Astrocyte (in vitro differentiated cells and primary cell): ENCODE measurements around the gene SOX9. TPM values are rescaled to one million over a fixed set of nuclear protein-coding genes. Genes with fewer than 3 reads are reported as not detected.

Source experiments
- DNase-seq: peaks from one replicate; pipeline ENCODE4 v3.0.0-alpha.2; 2010; ENCODE audit warnings: low read depth
- FAIRE-seq: peaks from 2 replicates; lab custom pipeline; 2011; peaks lifted over from hg19 to GRCh38; lab: Jason Lieb, UNC
- H2AFZ ChIP-seq: 2 replicates; pipeline ENCODE4 v1.6.0; 2012; ENCODE audit warnings: low read depth, low read length, inconsistent platforms
- H3K27ac ChIP-seq: 2 replicates; pipeline ENCODE4 v1.5.1; 2011; ENCODE audit warnings: low read depth, low read length, inconsistent platforms
- H3K27me3 ChIP-seq: 2 replicates; pipeline ENCODE4 v1.6.0; 2011; ENCODE audit warnings: low read length, inconsistent platforms; ENCODE audit not compliant: insufficient read depth
- H3K36me3 ChIP-seq: 2 replicates; pipeline ENCODE4 v1.5.1; 2011; ENCODE audit warnings: low read length, inconsistent platforms; ENCODE audit not compliant: insufficient read depth
- H3K4me1 ChIP-seq: 2 replicates; pipeline ENCODE4 v1.5.1; 2011; ENCODE audit warnings: low read length, inconsistent platforms; ENCODE audit not compliant: insufficient read depth
- H3K4me2 ChIP-seq: 2 replicates; pipeline ENCODE4 v1.6.0; 2012; ENCODE audit warnings: low read length, inconsistent platforms
- H3K4me3 ChIP-seq: 2 replicates; pipeline ENCODE4 v1.5.1; 2011; ENCODE audit warnings: low read depth, mild to moderate bottlenecking, low read length, inconsistent platforms; ENCODE audit not compliant: insufficient read depth
- H3K79me2 ChIP-seq: 2 replicates; pipeline ENCODE4 v1.6.0; 2012; ENCODE audit warnings: mild to moderate bottlenecking, low read length, inconsistent platforms; ENCODE audit not compliant: insufficient read depth
- H3K9ac ChIP-seq: 2 replicates; pipeline ENCODE4 v1.6.0; 2012; ENCODE audit warnings: mild to moderate bottlenecking, low read length, inconsistent platforms
- H3K9me3 ChIP-seq: 2 replicates; pipeline ENCODE4 v1.5.1; 2012; ENCODE audit warnings: low read depth, mild to moderate bottlenecking, low read length, inconsistent platforms; ENCODE audit not compliant: insufficient read depth
- H4K20me1 ChIP-seq: 2 replicates; pipeline ENCODE4 v1.6.0; 2012; ENCODE audit warnings: low read length, inconsistent platforms; ENCODE audit not compliant: insufficient read depth
- H3K27ac Mint-ChIP-seq: one replicate; pipeline ENCODE4 v1.8.0; 2021; ENCODE audit warnings: mild to moderate bottlenecking, mixed read lengths; ENCODE audit not compliant: unreplicated experiment
- H3K27me3 Mint-ChIP-seq: one replicate; pipeline ENCODE4 v1.8.0; 2021; ENCODE audit warnings: low read depth, mixed read lengths; ENCODE audit not compliant: unreplicated experiment
- H3K36me3 Mint-ChIP-seq: one replicate; pipeline ENCODE4 v1.8.0; 2021; ENCODE audit warnings: low read depth, mixed read lengths; ENCODE audit not compliant: unreplicated experiment
- H3K4me1 Mint-ChIP-seq: one replicate; pipeline ENCODE4 v1.8.0; 2021; ENCODE audit warnings: low read depth, mixed read lengths; ENCODE audit not compliant: unreplicated experiment
- H3K4me3 Mint-ChIP-seq: one replicate; pipeline ENCODE4 v1.8.0; 2021; ENCODE audit warnings: mild to moderate bottlenecking, moderate library complexity, mixed read lengths; ENCODE audit not compliant: unreplicated experiment
- H3K9me3 Mint-ChIP-seq: one replicate; pipeline ENCODE4 v1.8.0; 2021; ENCODE audit warnings: mild to moderate bottlenecking, mixed read lengths; ENCODE audit not compliant: unreplicated experiment
- EZH2 ChIP-seq: IDR thresholded peaks from 2 replicates; pipeline ENCODE4 v1.6.1; 2012; ENCODE audit warnings: mild to moderate bottlenecking, low read length, inconsistent platforms; ENCODE audit not compliant: insufficient read depth
- total RNA-seq: library from RNA; stranded (reverse); gene quantifications from 2 replicates; pipeline ENCODE4 v1.2.1, GENCODE V29; 2021
- TF ChIP-seq, protein P1 (sequence below): IDR thresholded peaks from 2 replicates; pipeline ENCODE4 v1.5.1; 2011; ENCODE audit warnings: low read depth, mild to moderate bottlenecking, inconsistent platforms, low read length, moderate library complexity; ENCODE audit not compliant: insufficient read depth

The SOX9 gene
- total RNA-seq, 1 donor from 2014 or later = 37.7 TPM

DNA sequence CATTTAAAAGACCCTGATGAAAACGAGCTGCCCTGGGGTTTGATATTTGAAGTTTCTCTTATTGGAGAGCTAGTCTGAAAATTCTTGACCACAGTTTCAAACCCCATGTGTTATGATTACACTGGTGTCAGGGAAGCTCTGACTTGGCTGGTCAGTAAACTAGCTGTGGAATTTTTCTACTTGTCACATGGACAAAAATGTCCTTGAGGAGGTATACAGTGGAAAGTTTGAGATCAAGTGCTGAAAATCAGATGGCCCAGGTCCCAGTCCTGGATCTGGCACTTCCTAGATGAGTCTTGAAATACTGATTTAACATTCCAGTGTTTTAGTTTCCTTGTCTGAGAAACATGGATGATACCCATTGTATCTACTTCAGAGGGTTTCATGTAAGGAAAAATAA lies 30.7 kb upstream of the SOX9 start:
- Histone ChIP-seq H3K4me1 (no peaks in the 10 kb centered on the region), H3K27me3 (peaks cover 2% of the 10 kb centered on the region), H4K20me1 (no peaks in the 10 kb centered on the region), H3K79me2 (no peaks in the 10 kb centered on the region), H3K27ac (no peak overlapping the region), H3K4me3 (no peak overlapping the region), H3K4me2 (no peak overlapping the region), H2AFZ (no peak overlapping the region), H3K36me3 (no peaks in the 10 kb centered on the region), H3K9me3 (no peaks in the 10 kb centered on the region), H3K9ac (no peak overlapping the region)
- TF ChIP-seq, protein P1, sequence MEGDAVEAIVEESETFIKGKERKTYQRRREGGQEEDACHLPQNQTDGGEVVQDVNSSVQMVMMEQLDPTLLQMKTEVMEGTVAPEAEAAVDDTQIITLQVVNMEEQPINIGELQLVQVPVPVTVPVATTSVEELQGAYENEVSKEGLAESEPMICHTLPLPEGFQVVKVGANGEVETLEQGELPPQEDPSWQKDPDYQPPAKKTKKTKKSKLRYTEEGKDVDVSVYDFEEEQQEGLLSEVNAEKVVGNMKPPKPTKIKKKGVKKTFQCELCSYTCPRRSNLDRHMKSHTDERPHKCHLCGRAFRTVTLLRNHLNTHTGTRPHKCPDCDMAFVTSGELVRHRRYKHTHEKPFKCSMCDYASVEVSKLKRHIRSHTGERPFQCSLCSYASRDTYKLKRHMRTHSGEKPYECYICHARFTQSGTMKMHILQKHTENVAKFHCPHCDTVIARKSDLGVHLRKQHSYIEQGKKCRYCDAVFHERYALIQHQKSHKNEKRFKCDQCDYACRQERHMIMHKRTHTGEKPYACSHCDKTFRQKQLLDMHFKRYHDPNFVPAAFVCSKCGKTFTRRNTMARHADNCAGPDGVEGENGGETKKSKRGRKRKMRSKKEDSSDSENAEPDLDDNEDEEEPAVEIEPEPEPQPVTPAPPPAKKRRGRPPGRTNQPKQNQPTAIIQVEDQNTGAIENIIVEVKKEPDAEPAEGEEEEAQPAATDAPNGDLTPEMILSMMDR = no peak
- no peak for TF ChIP-seq EZH2
- Mint-ChIP-seq H3K27ac (no peak overlapping the region), H3K4me1 (no peaks in the 10 kb centered on the region), H3K36me3 (no peaks in the 10 kb centered on the region), H3K27me3 (peaks cover 26% of the 10 kb centered on the region), H3K4me3 (no peak overlapping the region), H3K9me3 (no peaks in the 10 kb centered on the region)
- FAIRE-seq (no peak), DNase-seq (peak; percentile 21)

DNA sequence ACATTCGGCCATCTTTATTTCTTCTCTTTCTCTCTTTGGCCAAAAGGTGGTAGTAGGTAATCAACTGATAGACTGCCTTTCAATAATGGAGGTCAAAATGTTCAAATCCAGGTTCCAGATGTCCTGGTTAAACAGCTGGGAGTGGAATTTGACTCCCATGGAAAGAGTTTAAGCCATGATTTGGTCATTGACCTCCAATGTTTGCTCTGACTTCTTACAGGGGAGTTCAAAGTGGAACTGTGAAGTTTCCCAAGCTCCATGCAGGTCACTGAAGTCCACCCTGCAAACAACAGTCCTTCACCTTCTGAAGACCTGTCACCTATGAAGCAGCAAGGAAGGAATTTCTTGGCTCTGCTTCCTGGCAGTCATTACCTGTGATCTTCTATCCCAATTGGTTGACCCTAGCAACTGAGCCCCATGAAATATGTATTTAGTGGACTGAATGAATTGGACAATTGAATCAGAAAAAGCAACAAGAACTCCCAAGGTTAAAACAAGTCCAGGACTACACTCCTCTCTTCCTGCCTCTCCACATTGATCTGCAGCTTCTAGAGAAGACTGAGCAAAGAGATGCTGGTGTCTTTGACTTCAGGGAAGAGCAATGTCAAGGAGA lies 28.0 kb upstream of the SOX9 start:
- Histone ChIP-seq H3K9ac (no peak overlapping the region), H3K27ac (no peak overlapping the region), H4K20me1 (no peaks in the 10 kb centered on the region), H3K4me3 (no peak overlapping the region), H2AFZ (no peak overlapping the region), H3K79me2 (no peaks in the 10 kb centered on the region), H3K4me2 (no peak overlapping the region), H3K27me3 (peaks cover 2% of the 10 kb centered on the region), H3K4me1 (no peaks in the 10 kb centered on the region), H3K36me3 (no peaks in the 10 kb centered on the region), H3K9me3 (no peaks in the 10 kb centered on the region)
- no peaks in the 10 kb centered on the region for H3K36me3 Mint-ChIP-seq
- H3K4me1 Mint-ChIP-seq = no peaks in the 10 kb centered on the region
- peaks cover 25% of the 10 kb centered on the region for H3K27me3 Mint-ChIP-seq
- TF ChIP-seq, protein P1 = no peak
- TF ChIP-seq EZH2 = no peak
- no peak for FAIRE-seq
- H3K27ac Mint-ChIP-seq = no peak overlapping the region
- DNase-seq = no peak
- no peaks in the 10 kb centered on the region for H3K9me3 Mint-ChIP-seq
- H3K4me3 Mint-ChIP-seq = no peak overlapping the region

DNA sequence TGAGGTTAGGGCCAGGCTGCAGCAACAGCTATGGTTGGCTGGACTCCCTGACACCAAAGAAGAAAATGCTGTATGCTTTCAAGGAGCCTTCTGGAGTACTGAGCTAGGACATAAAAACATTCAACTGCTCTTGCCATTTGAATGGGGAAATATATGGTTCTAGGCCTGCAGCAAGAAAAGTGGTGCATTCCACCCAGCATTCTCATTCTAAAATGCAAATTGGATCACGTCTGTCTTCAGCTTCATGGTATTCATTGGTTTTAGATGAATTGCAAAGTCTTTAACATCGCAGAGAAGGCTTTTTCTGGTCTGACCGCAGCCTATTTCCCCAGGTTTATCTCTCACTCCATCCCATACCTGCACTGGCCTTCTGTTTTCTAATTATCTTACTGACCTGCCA lies 27.1 kb upstream of the SOX9 start:
- H3K36me3 ChIP-seq = no peaks in the 10 kb centered on the region
- no peak overlapping the region for H3K4me2 ChIP-seq
- Mint-ChIP-seq H3K4me3 (no peak overlapping the region), H3K36me3 (no peaks in the 10 kb centered on the region), H3K4me1 (no peaks in the 10 kb centered on the region), H3K27me3 (peaks cover 25% of the 10 kb centered on the region), H3K27ac (no peak overlapping the region), H3K9me3 (no peaks in the 10 kb centered on the region)
- no peak overlapping the region for H3K27ac ChIP-seq
- H3K4me1 ChIP-seq = no peaks in the 10 kb centered on the region
- no peak overlapping the region for H3K4me3 ChIP-seq
- peaks cover 2% of the 10 kb centered on the region for H3K27me3 ChIP-seq
- no peaks in the 10 kb centered on the region for H3K79me2 ChIP-seq
- no peak overlapping the region for H3K9ac ChIP-seq
- DNase-seq (no peak), FAIRE-seq (no peak)
- H2AFZ ChIP-seq = no peak overlapping the region
- TF ChIP-seq, protein P1 = no peak
- no peak for TF ChIP-seq EZH2
- H3K9me3 ChIP-seq = no peaks in the 10 kb centered on the region
- no peaks in the 10 kb centered on the region for H4K20me1 ChIP-seq
